Measurements from ENCODE around the gene NANS.

Gene NANS

GRCh38 chr9:98097836-98098235 is 41.3 kb downstream of the NANS start:
- peaks cover 50 to 59% of the 10 kb centered on the region in 2 donors for H3K36me3 ChIP-seq (ENCODE audit: control insufficient read depth in 1 of 2, insufficient read depth in 2 of 2, low read length in 2 of 2)
- H3K9me3 ChIP-seq (ENCODE audit: control insufficient read depth in 1 of 2, low read length in 2 of 2) = no peaks in the 10 kb centered on the region
- no peak overlapping the region for H3K4me3 ChIP-seq (ENCODE audit: low read depth in 1 of 2, low read length in 2 of 2)
- H3K4me1 ChIP-seq (ENCODE audit: control insufficient read depth in 1 of 2, insufficient read depth in 2 of 2, low read length in 2 of 2) = peaks cover 6 to 12% of the 10 kb centered on the region in 2 donors
- H3K27ac ChIP-seq (ENCODE audit: low read depth, low read length) = no peak overlapping the region
- H3K27me3 ChIP-seq (ENCODE audit: control insufficient read depth in 1 of 2, insufficient read depth in 2 of 2, low read length in 2 of 2) = no peaks in the 10 kb centered on the region
- no peak overlapping the region for H3K9ac ChIP-seq (ENCODE audit: low read depth in 1 of 2, low read length in 2 of 2)

- Histone ChIP-seq H3K27me3 (ENCODE audit: control insufficient read depth in 1 of 2, insufficient read depth in 2 of 2, low read length in 2 of 2) (no peaks in the 10 kb centered on the region), H3K9ac (ENCODE audit: low read depth in 1 of 2, low read length in 2 of 2) (no peak overlapping the region), H3K4me3 (ENCODE audit: low read depth in 1 of 2, low read length in 2 of 2) (no peak overlapping the region), H3K4me1 (ENCODE audit: control insufficient read depth in 1 of 2, insufficient read depth in 2 of 2, low read length in 2 of 2) (peaks cover 6 to 19% of the 10 kb centered on the region in 2 donors), H3K9me3 (ENCODE audit: control insufficient read depth in 1 of 2, low read length in 2 of 2) (no peaks in the 10 kb centered on the region), H3K27ac (ENCODE audit: low read depth, low read length) (no peak overlapping the region), H3K36me3 (ENCODE audit: control insufficient read depth in 1 of 2, insufficient read depth in 2 of 2, low read length in 2 of 2) (peaks cover 46 to 53% of the 10 kb centered on the region in 2 donors)
These were observed 42.8 kb downstream of the NANS start for GRCh38 chr9:98099346-98099745.

GRCh38 chr9:98099898-98100297 is 43.4 kb downstream of the NANS start:
- Histone ChIP-seq H3K9ac (ENCODE audit: low read depth in 1 of 2, low read length in 2 of 2) (no peak overlapping the region), H3K27me3 (ENCODE audit: control insufficient read depth in 1 of 2, insufficient read depth in 2 of 2, low read length in 2 of 2) (no peaks in the 10 kb centered on the region), H3K4me3 (ENCODE audit: low read depth in 1 of 2, low read length in 2 of 2) (no peak overlapping the region), H3K36me3 (ENCODE audit: control insufficient read depth in 1 of 2, insufficient read depth in 2 of 2, low read length in 2 of 2) (peaks cover 40 to 53% of the 10 kb centered on the region in 2 donors), H3K4me1 (ENCODE audit: control insufficient read depth in 1 of 2, insufficient read depth in 2 of 2, low read length in 2 of 2) (peaks cover 6 to 24% of the 10 kb centered on the region in 2 donors), H3K27ac (ENCODE audit: low read depth, low read length) (no peak overlapping the region), H3K9me3 (ENCODE audit: control insufficient read depth in 1 of 2, low read length in 2 of 2) (no peaks in the 10 kb centered on the region)

GRCh38 chr9:98100456-98100855 is 43.9 kb downstream of the NANS start:
- Histone ChIP-seq H3K27ac (ENCODE audit: low read depth, low read length) (no peak overlapping the region), H3K9me3 (ENCODE audit: control insufficient read depth in 1 of 2, low read length in 2 of 2) (no peaks in the 10 kb centered on the region), H3K4me3 (ENCODE audit: low read depth in 1 of 2, low read length in 2 of 2) (no peak overlapping the region), H3K27me3 (ENCODE audit: control insufficient read depth in 1 of 2, insufficient read depth in 2 of 2, low read length in 2 of 2) (no peaks in the 10 kb centered on the region), H3K4me1 (ENCODE audit: control insufficient read depth in 1 of 2, insufficient read depth in 2 of 2, low read length in 2 of 2) (peaks cover 6 to 25% of the 10 kb centered on the region in 2 donors), H3K9ac (ENCODE audit: low read depth in 1 of 2, low read length in 2 of 2) (no peak overlapping the region), H3K36me3 (ENCODE audit: control insufficient read depth in 1 of 2, insufficient read depth in 2 of 2, low read length in 2 of 2) (peaks cover 35 to 53% of the 10 kb centered on the region in 2 donors)

DNA sequence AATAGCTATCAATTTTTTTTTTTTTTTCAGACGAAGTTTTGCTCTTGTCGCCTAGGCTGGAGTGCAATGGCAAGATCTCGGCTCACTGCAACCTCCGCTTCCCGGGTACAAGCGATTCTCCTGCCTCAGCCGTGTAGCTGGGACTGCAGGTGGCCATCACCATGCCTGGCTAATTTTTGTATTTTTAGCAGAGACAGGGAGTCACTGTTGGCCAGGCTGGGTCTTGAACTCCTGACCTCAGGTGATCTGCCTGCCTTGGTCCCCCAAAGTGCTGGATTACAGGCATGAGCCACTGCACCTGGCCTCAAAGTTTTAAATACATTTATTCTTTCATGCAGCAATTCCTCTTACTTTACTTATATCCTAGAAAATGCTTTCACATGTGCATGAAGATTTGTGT is 44.9 kb downstream of the NANS start:
- H3K9me3 ChIP-seq (ENCODE audit: control insufficient read depth in 1 of 2, low read length in 2 of 2) = no peaks in the 10 kb centered on the region
- no peak overlapping the region for H3K4me3 ChIP-seq (ENCODE audit: low read depth in 1 of 2, low read length in 2 of 2)
- H3K4me1 ChIP-seq (ENCODE audit: control insufficient read depth in 1 of 2, insufficient read depth in 2 of 2, low read length in 2 of 2) = peaks cover 6 to 25% of the 10 kb centered on the region in 2 donors
- peaks cover 33 to 52% of the 10 kb centered on the region in 2 donors for H3K36me3 ChIP-seq (ENCODE audit: control insufficient read depth in 1 of 2, insufficient read depth in 2 of 2, low read length in 2 of 2)
- no peaks in the 10 kb centered on the region for H3K27me3 ChIP-seq (ENCODE audit: control insufficient read depth in 1 of 2, insufficient read depth in 2 of 2, low read length in 2 of 2)
- no peak overlapping the region for H3K9ac ChIP-seq (ENCODE audit: low read depth in 1 of 2, low read length in 2 of 2)
- no peak overlapping the region for H3K27ac ChIP-seq (ENCODE audit: low read depth, low read length)

DNA sequence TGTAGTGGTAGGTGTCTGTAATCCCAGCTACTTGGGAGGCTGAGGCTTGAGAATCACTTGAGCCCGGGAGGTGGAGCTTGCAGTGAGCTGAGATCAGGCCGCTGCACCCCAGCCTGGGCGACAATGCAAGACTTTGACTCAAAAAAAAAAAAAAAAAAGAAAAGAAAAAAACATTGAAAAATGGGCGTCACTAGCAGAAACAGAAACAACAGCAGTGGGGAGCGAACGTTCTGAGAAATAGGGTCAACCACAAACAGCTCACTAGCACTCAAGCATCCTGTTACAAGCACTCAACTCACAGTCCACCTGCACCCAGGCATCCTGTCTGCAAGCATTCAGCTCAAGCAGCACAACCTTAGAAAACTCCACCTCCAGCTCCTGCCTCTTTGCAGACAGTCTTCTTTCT is 45.3 kb downstream of the NANS start:
- Histone ChIP-seq H3K9ac (ENCODE audit: low read depth in 1 of 2, low read length in 2 of 2) (no peak overlapping the region), H3K9me3 (ENCODE audit: control insufficient read depth in 1 of 2, low read length in 2 of 2) (no peaks in the 10 kb centered on the region), H3K4me1 (ENCODE audit: control insufficient read depth in 1 of 2, insufficient read depth in 2 of 2, low read length in 2 of 2) (peaks cover 6 to 25% of the 10 kb centered on the region in 2 donors), H3K4me3 (ENCODE audit: low read depth in 1 of 2, low read length in 2 of 2) (no peak overlapping the region), H3K36me3 (ENCODE audit: control insufficient read depth in 1 of 2, insufficient read depth in 2 of 2, low read length in 2 of 2) (peaks cover 33 to 51% of the 10 kb centered on the region in 2 donors), H3K27me3 (ENCODE audit: control insufficient read depth in 1 of 2, insufficient read depth in 2 of 2, low read length in 2 of 2) (no peaks in the 10 kb centered on the region), H3K27ac (ENCODE audit: low read depth, low read length) (no peak overlapping the region)

GRCh38 chr9:98104445-98104881 is 47.9 kb downstream of the NANS start:
- no peak overlapping the region for H3K9ac ChIP-seq (ENCODE audit: low read depth in 1 of 2, low read length in 2 of 2)
- H3K4me3 ChIP-seq (ENCODE audit: low read depth in 1 of 2, low read length in 2 of 2) = no peak overlapping the region
- peaks cover 23 to 49% of the 10 kb centered on the region in 2 donors for H3K36me3 ChIP-seq (ENCODE audit: control insufficient read depth in 1 of 2, insufficient read depth in 2 of 2, low read length in 2 of 2)
- H3K4me1 ChIP-seq (ENCODE audit: control insufficient read depth in 1 of 2, insufficient read depth in 2 of 2, low read length in 2 of 2) = peaks cover 6 to 24% of the 10 kb centered on the region in 2 donors
- H3K9me3 ChIP-seq (ENCODE audit: control insufficient read depth in 1 of 2, low read length in 2 of 2) = no peaks in the 10 kb centered on the region
- no peaks in the 10 kb centered on the region for H3K27me3 ChIP-seq (ENCODE audit: control insufficient read depth in 1 of 2, insufficient read depth in 2 of 2, low read length in 2 of 2)
- H3K27ac ChIP-seq (ENCODE audit: low read depth, low read length) = no peak overlapping the region

- Histone ChIP-seq H3K27ac (ENCODE audit: low read depth, low read length) (no peak overlapping the region), H3K9ac (ENCODE audit: low read depth in 1 of 2, low read length in 2 of 2) (no peak overlapping the region), H3K27me3 (ENCODE audit: control insufficient read depth in 1 of 2, insufficient read depth in 2 of 2, low read length in 2 of 2) (no peaks in the 10 kb centered on the region), H3K4me1 (ENCODE audit: control insufficient read depth in 1 of 2, insufficient read depth in 2 of 2, low read length in 2 of 2) (peaks cover 6 to 19% of the 10 kb centered on the region in 2 donors), H3K4me3 (ENCODE audit: low read depth in 1 of 2, low read length in 2 of 2) (no peak overlapping the region), H3K36me3 (ENCODE audit: control insufficient read depth in 1 of 2, insufficient read depth in 2 of 2, low read length in 2 of 2) (peaks cover 24 to 49% of the 10 kb centered on the region in 2 donors), H3K9me3 (ENCODE audit: control insufficient read depth in 1 of 2, low read length in 2 of 2) (no peaks in the 10 kb centered on the region)
These were observed 48.5 kb downstream of the NANS start for GRCh38 chr9:98105006-98105405.

- Histone ChIP-seq H3K4me3 (ENCODE audit: low read depth in 1 of 2, low read length in 2 of 2) (no peak overlapping the region), H3K9me3 (ENCODE audit: control insufficient read depth in 1 of 2, low read length in 2 of 2) (no peaks in the 10 kb centered on the region), H3K4me1 (ENCODE audit: control insufficient read depth in 1 of 2, insufficient read depth in 2 of 2, low read length in 2 of 2) (peaks cover 0 to 13% of the 10 kb centered on the region in 2 donors), H3K27ac (ENCODE audit: low read depth, low read length) (no peak overlapping the region), H3K36me3 (ENCODE audit: control insufficient read depth in 1 of 2, insufficient read depth in 2 of 2, low read length in 2 of 2) (peaks cover 24 to 54% of the 10 kb centered on the region in 2 donors), H3K27me3 (ENCODE audit: control insufficient read depth in 1 of 2, insufficient read depth in 2 of 2, low read length in 2 of 2) (no peaks in the 10 kb centered on the region), H3K9ac (ENCODE audit: low read depth in 1 of 2, low read length in 2 of 2) (no peak overlapping the region)
These were observed 51.4 kb downstream of the NANS start for GRCh38 chr9:98107926-98108325.

- Histone ChIP-seq H3K27ac (ENCODE audit: low read depth, low read length) (no peak overlapping the region), H3K27me3 (ENCODE audit: control insufficient read depth in 1 of 2, insufficient read depth in 2 of 2, low read length in 2 of 2) (no peaks in the 10 kb centered on the region)
These were observed 52.0 kb downstream of the NANS start for GRCh38 chr9:98108531-98109031.

More at GRCh38 chr9:98108531-98109031, 52.0 kb downstream of the NANS start:
- no peak overlapping the region for H3K4me3 ChIP-seq (ENCODE audit: low read depth in 1 of 2, low read length in 2 of 2)
- H3K9me3 ChIP-seq (ENCODE audit: control insufficient read depth in 1 of 2, low read length in 2 of 2) = no peaks in the 10 kb centered on the region
- H3K36me3 ChIP-seq (ENCODE audit: control insufficient read depth in 1 of 2, insufficient read depth in 2 of 2, low read length in 2 of 2) = peaks cover 24 to 54% of the 10 kb centered on the region in 2 donors
- no peak overlapping the region for H3K9ac ChIP-seq (ENCODE audit: low read depth in 1 of 2, low read length in 2 of 2)
- peaks cover 0 to 13% of the 10 kb centered on the region in 2 donors for H3K4me1 ChIP-seq (ENCODE audit: control insufficient read depth in 1 of 2, insufficient read depth in 2 of 2, low read length in 2 of 2)
